A549 (cell line): Measurements from ENCODE around the gene ACTR5. TPM values are rescaled to one million over a fixed set of nuclear protein-coding genes. Genes with fewer than 3 reads are reported as not detected.

Source experiments
- ATAC-seq, 2 experiments: fragments of 200-7000 bp in 1 of 2; fragments of >200 bp in 1 of 2; cut with Nextera tagmentation in 1 of 2; cut with Tn5 transposase in 1 of 2; 3 replicates each; pipeline versions ENCODE4 v1.8.0 to v1.9.1; 2018 to 2020; ENCODE audit warnings: mild to moderate bottlenecking in 1 of 2, moderate library complexity in 1 of 2
- CTCF ChIA-PET: fragments of 300-600 bp; sonication (Branson Sonifier 250); formaldehyde crosslinking; extraction: SDS; loops from one replicate; lab custom pipeline; 2021; ENCODE audit warnings: antibody characterized with exemption, inconsistent platforms; lab: Yijun Ruan, JAX
- POLR2A ChIA-PET: fragments of 350-600 bp; formaldehyde crosslinking; extraction: SDS; loops from one replicate; lab custom pipeline; 2021; ENCODE audit warnings: antibody characterized with exemption, inconsistent platforms; lab: Yijun Ruan, JAX
- DNase-seq, 2 experiments: peaks; one replicate each; pipeline versions ENCODE4 v3.0.0 to v3.0.0-alpha.2; 2011 to 2016; ENCODE audit warnings: low read depth in 1 of 2, low spot score in 1 of 2
- FAIRE-seq: peaks from 2 replicates; lab custom pipeline; 2011; peaks lifted over from hg19 to GRCh38; lab: Jason Lieb, UNC
- H3K27ac ChIP-seq, 2 experiments: fragments of >200 bp; sonication (Bioruptor Twin); formaldehyde crosslinking; 3 replicates each; pipeline ENCODE4 v1.5.1; 2016 to 2017
- H3K4me1 ChIP-seq: fragments of >200 bp; sonication (Bioruptor Twin); formaldehyde crosslinking; 3 replicates; pipeline ENCODE4 v1.6.1; 2016
- H3K4me2 ChIP-seq: fragments of >200 bp; sonication (Bioruptor Twin); formaldehyde crosslinking; 3 replicates; pipeline ENCODE4 v1.6.1; 2016
- H3K4me3 ChIP-seq: fragments of >200 bp; sonication (Bioruptor Twin); formaldehyde crosslinking; 3 replicates; pipeline ENCODE4 v1.5.1; 2016
- H3K9me3 ChIP-seq: fragments of >200 bp; sonication (Bioruptor Twin); formaldehyde crosslinking; 3 replicates; pipeline ENCODE4 v1.6.1; 2016
- BCL3 ChIP-seq: fragments of >200 bp; sonication (Bioruptor Twin); formaldehyde crosslinking; IDR thresholded peaks from 3 replicates; pipeline ENCODE4 v1.6.1; 2016
- CBX2 ChIP-seq: fragments of 200-600 bp; sonication (generic); IDR thresholded peaks from 2 replicates; pipeline ENCODE4 v1.6.1; 2016; ENCODE audit warnings: low read depth, mild to moderate bottlenecking, borderline replicate concordance
- CEBPB ChIP-seq, 2 experiments: fragments of >200 bp in 1 of 2; sonication (Bioruptor Twin) in 1 of 2; formaldehyde crosslinking in 1 of 2; IDR thresholded peaks; 2 replicates each; pipeline ENCODE4 v1.6.1; 2012 to 2016
- EHMT2 ChIP-seq: fragments of 200-600 bp; sonication (generic); IDR thresholded peaks from 2 replicates; pipeline ENCODE4 v1.6.1; 2016; ENCODE audit warnings: antibody characterized with exemption, low read depth, mild to moderate bottlenecking, moderate library complexity
- EP300 ChIP-seq, 2 experiments: fragments of >200 bp; sonication (Bioruptor Twin); formaldehyde crosslinking; IDR thresholded peaks; 2 replicates in 1 of 2; 3 replicates in 1 of 2; pipeline ENCODE4 v1.6.1; 2016 to 2017
- ESRRA ChIP-seq: fragments of 150-350 bp; IDR thresholded peaks from 2 replicates; pipeline ENCODE4 v1.6.1; 2014; ENCODE audit warnings: mild to moderate bottlenecking, low read length, borderline replicate concordance
- FOSB ChIP-seq: fragments of 250-450 bp; sonication (Bioruptor Pico); IDR thresholded peaks from 2 replicates; pipeline ENCODE4 v1.5.0; 2020; ENCODE audit warnings: mild to moderate bottlenecking, moderate library complexity
- FOSL2 ChIP-seq, 2 experiments: fragments of 450-650 bp in 1 of 2; fragments of >200 bp in 1 of 2; sonication (Bioruptor Twin) in 1 of 2; formaldehyde crosslinking; IDR thresholded peaks; 2 replicates each; pipeline versions ENCODE4 v1.5.0 to v1.6.1; 2016 to 2020; ENCODE audit warnings: mild to moderate bottlenecking in 1 of 2, moderate library complexity in 1 of 2
- FOXS1 ChIP-seq: fragments of 250-450 bp; sonication (Bioruptor Pico); IDR thresholded peaks from 2 replicates; pipeline ENCODE4 v1.5.0; 2020; ENCODE audit warnings: mild to moderate bottlenecking, moderate library complexity
- GATA3 ChIP-seq: IDR thresholded peaks from 2 replicates; pipeline ENCODE4 v1.6.1; 2012; ENCODE audit warnings: borderline replicate concordance
- HEYL ChIP-seq: fragments of 250-450 bp; sonication (Bioruptor Pico); IDR thresholded peaks from 2 replicates; pipeline ENCODE4 v1.8.0; 2021; ENCODE audit warnings: mild to moderate bottlenecking, moderate library complexity
- HOXB13 ChIP-seq: fragments of 250-450 bp; sonication (Bioruptor Pico); IDR thresholded peaks from 2 replicates; pipeline ENCODE4 v1.5.0; 2020; ENCODE audit warnings: low read depth, mild to moderate bottlenecking, moderate library complexity
- JUNB ChIP-seq: fragments of >200 bp; sonication (Bioruptor Twin); formaldehyde crosslinking; IDR thresholded peaks from 2 replicates; pipeline ENCODE4 v1.6.1; 2016
- KDM5A ChIP-seq: fragments of 200-600 bp; sonication (generic); IDR thresholded peaks from 2 replicates; pipeline ENCODE4 v1.6.1; 2016; ENCODE audit warnings: antibody characterized with exemption, mild to moderate bottlenecking
- MAFK ChIP-seq: fragments of 450-650 bp; IDR thresholded peaks from 2 replicates; pipeline ENCODE4 v1.6.1; 2014; ENCODE audit not compliant: partially characterized antibody
- MYC ChIP-seq: IDR thresholded peaks from 2 replicates; pipeline ENCODE4 v1.6.1; 2012; ENCODE audit warnings: mild to moderate bottlenecking, inconsistent platforms, low read length, improper control_type of control experiment, borderline replicate concordance
- NPAS2 ChIP-seq: fragments of 250-450 bp; sonication (Bioruptor Pico); IDR thresholded peaks from 2 replicates; pipeline ENCODE4 v1.8.0; 2022; ENCODE audit warnings: mild to moderate bottlenecking, moderate library complexity, borderline replicate concordance
- NR3C1 ChIP-seq: fragments of >200 bp; sonication (Bioruptor Twin); formaldehyde crosslinking; IDR thresholded peaks from 3 replicates; pipeline ENCODE4 v1.6.1; 2017
- POLR2A ChIP-seq: IDR thresholded peaks from 2 replicates; pipeline ENCODE4 v1.6.1; 2012; ENCODE audit warnings: mild to moderate bottlenecking, low read length
- POLR2AphosphoS2 ChIP-seq: conservative IDR thresholded peaks from 2 replicates; pipeline ENCODE4 v1.6.1; 2012; ENCODE audit warnings: low read length, improper control_type of control experiment, inconsistent platforms
- RCOR1 ChIP-seq: fragments of 150-350 bp; IDR thresholded peaks from 2 replicates; pipeline ENCODE4 v1.6.1; 2014; ENCODE audit warnings: antibody characterized with exemption, low read length, low read depth
- REST ChIP-seq: fragments of 200-600 bp; sonication (generic); IDR thresholded peaks from 2 replicates; pipeline ENCODE4 v1.6.1; 2016; ENCODE audit warnings: antibody characterized with exemption, mild to moderate bottlenecking, moderate library complexity
- TFCP2L1 ChIP-seq: fragments of 250-450 bp; sonication (Bioruptor Pico); IDR thresholded peaks from 2 replicates; pipeline ENCODE4 v1.5.0; 2021; ENCODE audit warnings: mild to moderate bottlenecking
- WGBS: methylation state at CpG from one replicate; pipeline ENCODE4 v1.1.6; 2017; ENCODE audit errors: missing lambda C conversion rate; 5-methylcytosine and 5-hydroxymethylcytosine counted together
- polyA plus RNA-seq, 4 experiments: library from polyadenylated mRNA; depleted of rRNA in 3 of 4; stranded (reverse); fragments of >200 nt; fragmentation: RNase III in 1 of 4; extraction: RNeasy Plus Mini Kit Qiagen cat#74134 plus additional on column Dnase treatment in 1 of 4; gene quantifications; 2 replicates in 3 of 4; 3 replicates in 1 of 4; pipeline ENCODE4 v1.2.3, GENCODE V29; 2011 to 2017
- TF ChIP-seq, protein P1 (sequence below): fragments of >200 bp; sonication (Bioruptor Twin); formaldehyde crosslinking; IDR thresholded peaks from 2 replicates; pipeline ENCODE4 v1.6.1; 2016
- TF ChIP-seq, protein P2 (sequence below): IDR thresholded peaks from 2 replicates; pipeline ENCODE4 v1.6.1; 2012
- TF ChIP-seq, protein P3 (sequence below): fragments of 450-650 bp; IDR thresholded peaks from 2 replicates; pipeline ENCODE4 v1.6.1; 2014; ENCODE audit warnings: antibody characterized with exemption

ACTR5 gene
- polyA plus RNA-seq, 2 of the 4 experiments (the other 2 are of a cell fraction) = 9.3 to 11.9 TPM

DNA sequence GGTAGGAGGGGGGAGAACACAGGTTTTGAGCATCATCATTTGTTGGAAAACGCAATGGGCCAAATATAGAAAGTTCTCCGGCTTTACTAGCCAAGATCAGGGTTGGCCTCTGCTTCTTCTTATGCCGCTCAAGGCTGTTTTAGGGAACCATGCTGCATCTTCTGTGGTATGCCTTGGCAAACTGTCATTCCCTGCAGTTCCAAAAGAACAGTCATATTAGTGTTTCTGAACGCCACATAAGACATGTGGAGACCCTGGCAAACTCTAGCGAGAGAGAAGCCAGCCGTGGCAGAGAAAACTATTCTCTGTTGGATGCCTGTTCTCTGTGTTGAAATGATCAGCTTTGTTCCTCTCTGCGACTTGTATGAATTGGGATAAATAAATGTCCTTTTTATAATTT is 10.8 kb downstream of the ACTR5 start:
- POLR2A ChIA-PET = no interaction called here
- CTCF ChIA-PET = interaction anchor here (1.2 to 13.5 kb wide), 7 partner anchors 9 to 134 kb away, joined by 3 to 102 read pairs (median 5); partner anchors contain the start of gene ACTR5

GRCh38 chr20:38760978-38761377 is 12.7 kb downstream of the ACTR5 start:
- H3K4me2 ChIP-seq = no peak overlapping the region
- 92% methylated on average over 4 of the region's 4 CpGs for WGBS
- DNase-seq (no peak), FAIRE-seq (no peak)
- H3K4me1 ChIP-seq = peaks cover 27% of the 10 kb centered on the region
- POLR2A ChIA-PET = no interaction called here
- TF ChIP-seq CBX2 (no peak), NR3C1 (no peak), EP300 (IDR thresholded peaks at IDR 0.05) (no peak), FOSL2 (IDR thresholded peaks at IDR 0.05) (no peak), FOSL2 (CRISPR knock-in tag; IDR thresholded peaks at IDR 0.05) (no peak), MYC (no peak)
- TF ChIP-seq, all 56 proteins: peak for 0
- no peaks in the 10 kb centered on the region for H3K9me3 ChIP-seq
- ATAC-seq = no peak
- H3K27ac ChIP-seq = no peak overlapping the region
- CTCF ChIA-PET = interaction anchor here (1.6 to 13.5 kb wide), 5 partner anchors 11 to 116 kb away, joined by 3 to 102 read pairs (median 4); partner anchors contain the start of gene ACTR5
- H3K4me3 ChIP-seq = no peak overlapping the region

More for the DNA sequence above, 10.8 kb downstream of the ACTR5 start:
- H3K4me2 ChIP-seq = no peak overlapping the region
- no peak for ATAC-seq
- peaks cover 8% of the 10 kb centered on the region for H3K4me1 ChIP-seq
- H3K4me3 ChIP-seq = no peak overlapping the region
- no peak for FAIRE-seq
- H3K9me3 ChIP-seq = no peaks in the 10 kb centered on the region
- DNase-seq = no peak
- no peak overlapping the region for H3K27ac ChIP-seq
- TF ChIP-seq HEYL = no peak
- TF ChIP-seq FOSB (CRISPR knock-in tag) = no peak
- TF ChIP-seq FOXS1 (CRISPR knock-in tag) = no peak
- TF ChIP-seq MAFK = no peak
- TF ChIP-seq POLR2A = no peak
- TF ChIP-seq, protein P1, sequence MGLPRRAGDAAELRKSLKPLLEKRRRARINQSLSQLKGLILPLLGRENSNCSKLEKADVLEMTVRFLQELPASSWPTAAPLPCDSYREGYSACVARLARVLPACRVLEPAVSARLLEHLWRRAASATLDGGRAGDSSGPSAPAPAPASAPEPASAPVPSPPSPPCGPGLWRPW = no peak
- no peak for TF ChIP-seq NR3C1
- no peak for TF ChIP-seq CBX2
- TF ChIP-seq, protein P2, sequence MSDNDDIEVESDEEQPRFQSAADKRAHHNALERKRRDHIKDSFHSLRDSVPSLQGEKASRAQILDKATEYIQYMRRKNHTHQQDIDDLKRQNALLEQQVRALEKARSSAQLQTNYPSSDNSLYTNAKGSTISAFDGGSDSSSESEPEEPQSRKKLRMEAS = no peak
- TF ChIP-seq, protein P3, sequence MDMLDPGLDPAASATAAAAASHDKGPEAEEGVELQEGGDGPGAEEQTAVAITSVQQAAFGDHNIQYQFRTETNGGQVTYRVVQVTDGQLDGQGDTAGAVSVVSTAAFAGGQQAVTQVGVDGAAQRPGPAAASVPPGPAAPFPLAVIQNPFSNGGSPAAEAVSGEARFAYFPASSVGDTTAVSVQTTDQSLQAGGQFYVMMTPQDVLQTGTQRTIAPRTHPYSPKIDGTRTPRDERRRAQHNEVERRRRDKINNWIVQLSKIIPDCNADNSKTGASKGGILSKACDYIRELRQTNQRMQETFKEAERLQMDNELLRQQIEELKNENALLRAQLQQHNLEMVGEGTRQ = no peak
- no peak for TF ChIP-seq KDM5A
- WGBS = 95% methylated on average over 7 of the region's 7 CpGs

DNA sequence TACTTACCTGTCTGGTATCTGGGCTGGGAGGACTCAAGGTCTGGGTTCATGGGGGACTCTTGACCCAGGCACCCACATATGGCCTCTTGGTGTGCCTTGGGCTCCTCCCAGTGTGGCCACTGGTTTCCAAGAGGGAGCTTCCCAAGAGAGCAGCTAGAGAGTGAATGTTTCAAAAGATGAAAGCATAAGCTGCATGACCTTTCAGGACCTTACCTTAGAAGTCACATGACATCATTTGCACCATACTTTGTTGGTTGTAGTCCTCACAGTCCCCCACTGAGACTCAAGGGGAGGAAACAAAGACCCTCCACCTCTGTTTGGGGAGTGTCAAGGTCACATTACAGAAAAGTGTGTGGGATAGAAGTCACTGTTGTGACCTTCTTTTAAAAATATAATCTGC is 13.9 kb downstream of the ACTR5 start:
- no peak for DNase-seq
- Histone ChIP-seq H3K4me1 (peaks cover 29% of the 10 kb centered on the region), H3K27ac (no peak overlapping the region), H3K4me3 (no peak overlapping the region), H3K9me3 (no peaks in the 10 kb centered on the region), H3K4me2 (no peak overlapping the region)
- ATAC-seq = no peak
- TF ChIP-seq JUNB = no peak
- TF ChIP-seq TFCP2L1 = no peak
- no peak for TF ChIP-seq CEBPB (IDR thresholded peaks at IDR 0.05)
- TF ChIP-seq HOXB13 (CRISPR knock-in tag) = no peak
- TF ChIP-seq GATA3 = no peak
- TF ChIP-seq NPAS2 (CRISPR knock-in tag) = no peak
- TF ChIP-seq EP300 (IDR thresholded peaks at IDR 0.05) = no peak
- FAIRE-seq = no peak
- ChIA-PET POLR2A (no interaction called here), CTCF (interaction anchor here (1.3 to 13.5 kb wide), 7 partner anchors 12 to 117 kb away, joined by 3 to 102 read pairs (median 4); partner anchors contain the start of gene ACTR5)

DNA sequence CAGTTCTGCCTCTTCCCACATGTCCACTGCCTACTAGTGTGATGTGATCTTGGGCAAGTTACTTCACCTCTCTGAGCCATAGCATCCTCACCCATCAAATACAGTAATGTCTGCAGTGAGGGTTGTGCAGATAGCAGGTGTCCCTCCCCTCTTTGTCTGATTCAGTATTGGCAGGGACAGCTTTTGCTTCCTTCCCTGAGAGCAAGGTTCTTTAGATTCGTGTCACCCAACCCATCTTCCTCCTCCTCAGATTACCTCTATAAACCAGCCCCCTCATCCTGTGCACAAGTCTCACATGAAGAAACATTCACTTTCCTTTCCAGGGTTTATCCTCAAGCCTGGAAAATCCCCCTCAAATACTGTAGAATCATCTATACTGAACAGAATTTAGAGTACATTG is 15.4 kb downstream of the ACTR5 start:
- Histone ChIP-seq H3K4me2 (no peak overlapping the region; the same call in 2 of the 3 replicates), H3K4me1 (peaks cover 29% of the 10 kb centered on the region), H3K9me3 (no peaks in the 10 kb centered on the region), H3K4me3 (no peak overlapping the region), H3K27ac (peak overlapping the region in 1 of 2 experiments; percentile 22; a peak in 2 of 6 replicates)
- ChIA-PET POLR2A (no interaction called here), CTCF (interaction anchor here (0.8 to 13.5 kb wide), 6 partner anchors 13 to 118 kb away, joined by 3 to 102 read pairs (median 4); partner anchors contain the start of genes ACTR5 and PPP1R16B)
- ATAC-seq (no peak), DNase-seq (no peak), FAIRE-seq (no peak)
- 82% methylated on average over 1 of the region's 1 CpG for WGBS
- TF ChIP-seq ESRRA = no peak
- TF ChIP-seq MAFK = no peak
- TF ChIP-seq RCOR1 = no peak
- TF ChIP-seq JUNB = no peak
- no peak for TF ChIP-seq MYC
- TF ChIP-seq EHMT2 = no peak
- TF ChIP-seq POLR2AphosphoS2 = no peak
- no peak for TF ChIP-seq BCL3
- TF ChIP-seq REST = no peak
